Measurements from ENCODE around the gene GOLT1B.

DNA sequence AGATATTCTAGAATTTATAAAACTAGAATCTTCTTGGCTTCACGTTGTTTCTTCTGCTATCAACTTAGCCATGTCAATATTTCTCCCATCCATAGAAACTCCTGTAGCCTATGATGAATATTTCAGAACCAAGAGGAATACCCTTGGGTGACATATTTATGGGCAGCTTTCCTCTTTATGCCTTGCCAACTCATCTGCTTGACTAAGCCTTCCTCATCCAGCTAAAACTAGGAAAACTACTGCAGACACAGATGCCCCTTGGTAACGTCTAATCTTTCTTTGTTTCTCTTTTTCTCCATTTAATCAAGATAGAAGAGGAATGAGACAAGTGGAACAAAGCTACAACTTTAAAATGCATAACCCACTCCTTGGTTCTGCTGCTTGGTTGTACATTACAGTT lies 6.3 kb downstream of the GOLT1B start:
- TF ChIP-seq, protein P1, sequence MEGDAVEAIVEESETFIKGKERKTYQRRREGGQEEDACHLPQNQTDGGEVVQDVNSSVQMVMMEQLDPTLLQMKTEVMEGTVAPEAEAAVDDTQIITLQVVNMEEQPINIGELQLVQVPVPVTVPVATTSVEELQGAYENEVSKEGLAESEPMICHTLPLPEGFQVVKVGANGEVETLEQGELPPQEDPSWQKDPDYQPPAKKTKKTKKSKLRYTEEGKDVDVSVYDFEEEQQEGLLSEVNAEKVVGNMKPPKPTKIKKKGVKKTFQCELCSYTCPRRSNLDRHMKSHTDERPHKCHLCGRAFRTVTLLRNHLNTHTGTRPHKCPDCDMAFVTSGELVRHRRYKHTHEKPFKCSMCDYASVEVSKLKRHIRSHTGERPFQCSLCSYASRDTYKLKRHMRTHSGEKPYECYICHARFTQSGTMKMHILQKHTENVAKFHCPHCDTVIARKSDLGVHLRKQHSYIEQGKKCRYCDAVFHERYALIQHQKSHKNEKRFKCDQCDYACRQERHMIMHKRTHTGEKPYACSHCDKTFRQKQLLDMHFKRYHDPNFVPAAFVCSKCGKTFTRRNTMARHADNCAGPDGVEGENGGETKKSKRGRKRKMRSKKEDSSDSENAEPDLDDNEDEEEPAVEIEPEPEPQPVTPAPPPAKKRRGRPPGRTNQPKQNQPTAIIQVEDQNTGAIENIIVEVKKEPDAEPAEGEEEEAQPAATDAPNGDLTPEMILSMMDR (IDR thresholded peaks at IDR 0.05; ENCODE audit: low read length) = no peak
- no peak for TF ChIP-seq EZH2 (optimal IDR thresholded peaks at IDR 0.05; ENCODE audit: low read depth, low read length)

Measured in MM.1S (cell line).